Measurements from ENCODE around the gene PPM1L.
"Not testable (repeated sequence)": the region's sequence is repeated elsewhere in the genome, so short reads cannot be mapped to it uniquely, and the experiment has no call there.

Gene PPM1L

DNA sequence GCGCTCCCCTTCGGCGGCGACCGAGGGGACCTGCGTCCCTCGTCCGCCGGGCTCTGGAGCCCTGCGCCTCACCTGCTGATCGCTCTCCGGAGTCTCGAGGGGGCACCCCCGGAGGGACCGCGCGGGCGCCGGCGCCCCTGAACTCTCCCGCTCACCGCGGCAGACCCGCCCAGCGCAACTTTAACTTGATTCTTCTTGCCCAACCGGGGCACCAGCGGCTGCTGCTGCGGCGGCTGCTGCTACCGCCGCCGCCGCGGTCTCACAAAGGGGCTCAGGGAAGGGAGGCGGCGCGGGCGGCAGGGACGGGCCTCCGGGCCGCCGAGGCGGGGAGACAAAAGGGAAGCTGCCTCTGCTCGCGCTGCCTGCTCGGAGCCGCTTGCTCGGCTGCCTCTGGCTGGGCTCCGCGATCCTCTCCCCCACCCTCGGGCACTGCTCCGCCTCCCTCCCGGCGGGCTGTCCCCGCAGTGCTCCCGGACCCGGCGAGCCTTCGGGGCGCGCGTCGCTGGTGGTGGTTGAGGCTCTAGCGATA, at the start of gene PPM1L:
TSS of gene PPM1L (plus strand) at position 456 of the 529 bp plus-strand sequence.
- H3K79me2 ChIP-seq (ENCODE audit: low read length): peaks cover 43% of the 10 kb centered on the region
- H3K27me3 ChIP-seq (ENCODE audit: low read depth, low read length): no peaks in the 10 kb centered on the region
- peaks cover 37% of the 10 kb centered on the region for H3K4me1 ChIP-seq (ENCODE audit: low read length)
- peak within 1 kb of the TSS; percentile 90 for H3K9ac ChIP-seq (ENCODE audit: low read length)
- H3K4me2 ChIP-seq (ENCODE audit: low read length): peak within 1 kb of the TSS; percentile 97
- peak within 1 kb of the TSS; percentile 92 for H2AFZ ChIP-seq (ENCODE audit: low read depth, low read length)
- H4K20me1 ChIP-seq (ENCODE audit: insufficient read depth, low read length): no peaks in the 10 kb centered on the region
- H3K9me3 ChIP-seq (ENCODE audit: insufficient read depth, low read length): no peaks in the 10 kb centered on the region
- H3K36me3 ChIP-seq (replicated peaks; ENCODE audit: low read depth, low read length): no peaks in the 10 kb centered on the region
- H3K4me3 ChIP-seq (ENCODE audit: low read length): peak within 1 kb of the TSS; percentile 91
- TF ChIP-seq, protein P1, sequence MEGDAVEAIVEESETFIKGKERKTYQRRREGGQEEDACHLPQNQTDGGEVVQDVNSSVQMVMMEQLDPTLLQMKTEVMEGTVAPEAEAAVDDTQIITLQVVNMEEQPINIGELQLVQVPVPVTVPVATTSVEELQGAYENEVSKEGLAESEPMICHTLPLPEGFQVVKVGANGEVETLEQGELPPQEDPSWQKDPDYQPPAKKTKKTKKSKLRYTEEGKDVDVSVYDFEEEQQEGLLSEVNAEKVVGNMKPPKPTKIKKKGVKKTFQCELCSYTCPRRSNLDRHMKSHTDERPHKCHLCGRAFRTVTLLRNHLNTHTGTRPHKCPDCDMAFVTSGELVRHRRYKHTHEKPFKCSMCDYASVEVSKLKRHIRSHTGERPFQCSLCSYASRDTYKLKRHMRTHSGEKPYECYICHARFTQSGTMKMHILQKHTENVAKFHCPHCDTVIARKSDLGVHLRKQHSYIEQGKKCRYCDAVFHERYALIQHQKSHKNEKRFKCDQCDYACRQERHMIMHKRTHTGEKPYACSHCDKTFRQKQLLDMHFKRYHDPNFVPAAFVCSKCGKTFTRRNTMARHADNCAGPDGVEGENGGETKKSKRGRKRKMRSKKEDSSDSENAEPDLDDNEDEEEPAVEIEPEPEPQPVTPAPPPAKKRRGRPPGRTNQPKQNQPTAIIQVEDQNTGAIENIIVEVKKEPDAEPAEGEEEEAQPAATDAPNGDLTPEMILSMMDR (IDR thresholded peaks at IDR 0.05; ENCODE audit: low read depth, low read length): no peak
- no peak for TF ChIP-seq EZH2phosphoT487 (IDR thresholded peaks at IDR 0.05; ENCODE audit: low read depth)
- H3K27ac ChIP-seq (ENCODE audit: low read length): peak within 1 kb of the TSS; percentile 75

DNA sequence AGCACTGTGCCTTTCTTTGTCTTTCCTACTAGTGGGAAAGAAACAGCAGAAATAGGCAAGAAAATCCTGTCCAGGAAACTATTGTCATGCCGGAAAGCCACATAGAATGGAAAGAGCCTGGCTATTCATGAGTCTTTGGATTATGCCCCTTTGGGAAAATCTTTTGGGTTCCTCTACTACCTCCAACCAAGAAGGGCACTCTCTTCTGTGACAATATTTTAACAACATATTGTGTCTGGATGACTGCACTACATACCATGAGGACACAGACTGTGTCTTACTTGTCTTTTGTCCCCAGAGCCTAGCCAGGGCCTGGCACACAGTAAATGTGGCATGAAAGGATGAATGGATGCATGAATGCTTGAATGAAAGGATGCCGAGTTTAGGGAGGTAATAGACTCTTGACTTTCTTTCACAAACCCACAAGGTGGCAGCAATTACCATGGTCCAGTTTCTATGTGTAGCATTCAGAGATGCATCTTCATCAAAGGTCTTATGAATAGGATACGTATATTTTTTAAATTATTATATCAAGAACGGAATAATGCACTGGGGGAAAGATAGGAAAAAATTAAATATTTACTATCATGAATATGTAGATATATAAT, 48.7 kb upstream of the PPM1L start:
- Histone ChIP-seq H4K20me1 (ENCODE audit: insufficient read depth, low read length) (no peaks in the 10 kb centered on the region), H3K79me2 (ENCODE audit: low read length) (no peaks in the 10 kb centered on the region), H3K4me3 (ENCODE audit: low read length) (no peak overlapping the region), H3K9me3 (ENCODE audit: insufficient read depth, low read length) (no peaks in the 10 kb centered on the region), H2AFZ (ENCODE audit: low read depth, low read length) (no peak overlapping the region; the same call in 1 of the 2 replicates), H3K36me3 (replicated peaks; ENCODE audit: low read depth, low read length) (no peaks in the 10 kb centered on the region), H3K4me2 (ENCODE audit: low read length) (no peak overlapping the region), H3K27ac (ENCODE audit: low read length) (no peak overlapping the region), H3K27me3 (ENCODE audit: low read depth, low read length) (peaks cover 39% of the 10 kb centered on the region), H3K9ac (ENCODE audit: low read length) (no peak overlapping the region), H3K4me1 (ENCODE audit: low read length) (no peaks in the 10 kb centered on the region)
- TF ChIP-seq EZH2phosphoT487 (IDR thresholded peaks at IDR 0.05; ENCODE audit: low read depth): no peak
- TF ChIP-seq, protein P1 (IDR thresholded peaks at IDR 0.05; ENCODE audit: low read depth, low read length): peak; percentile 61

DNA sequence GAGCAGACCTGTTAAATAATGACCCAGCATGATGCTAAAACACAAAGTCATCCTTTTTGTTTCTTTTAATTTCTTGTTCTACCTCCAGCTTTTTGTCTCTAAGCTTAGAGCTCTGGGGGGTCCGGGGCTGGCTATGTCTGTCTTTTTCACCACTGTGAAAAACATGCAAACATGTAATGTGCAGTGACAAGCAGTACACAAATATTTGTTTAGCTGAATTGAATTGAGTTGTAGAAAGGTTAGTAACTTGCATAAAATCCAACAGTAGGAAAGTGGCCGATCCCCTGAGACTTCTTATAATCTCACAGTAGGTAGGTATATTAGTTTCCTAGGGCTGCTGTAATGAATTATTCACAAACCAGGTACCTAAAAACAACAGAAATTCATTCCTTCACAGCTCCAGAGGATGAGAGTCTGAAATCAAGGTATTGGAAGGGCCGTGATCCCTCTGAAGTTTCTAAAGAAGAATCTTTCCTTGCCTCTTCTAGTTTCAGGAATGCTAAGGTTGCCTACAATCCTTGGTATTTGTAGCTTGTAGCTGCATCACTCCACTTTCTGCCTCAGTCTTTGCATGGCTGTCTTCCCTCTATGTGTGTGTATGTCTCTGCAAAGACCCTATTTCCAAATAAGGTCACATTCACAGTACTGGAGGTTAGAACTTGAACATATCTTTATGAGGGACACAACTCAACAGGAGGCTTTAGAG, 46.4 kb upstream of the PPM1L start:
- Histone ChIP-seq H3K4me2 (ENCODE audit: low read length) (no peak overlapping the region), H4K20me1 (ENCODE audit: insufficient read depth, low read length) (no peaks in the 10 kb centered on the region), H3K4me1 (ENCODE audit: low read length) (no peaks in the 10 kb centered on the region), H3K27me3 (ENCODE audit: low read depth, low read length) (peaks cover 30% of the 10 kb centered on the region), H3K9ac (ENCODE audit: low read length) (no peak overlapping the region), H3K27ac (ENCODE audit: low read length) (no peak overlapping the region), H3K4me3 (ENCODE audit: low read length) (no peak overlapping the region), H3K79me2 (ENCODE audit: low read length) (no peaks in the 10 kb centered on the region), H3K36me3 (replicated peaks; ENCODE audit: low read depth, low read length) (no peaks in the 10 kb centered on the region), H2AFZ (ENCODE audit: low read depth, low read length) (no peak overlapping the region), H3K9me3 (ENCODE audit: insufficient read depth, low read length) (no peaks in the 10 kb centered on the region)
- TF ChIP-seq EZH2phosphoT487 (IDR thresholded peaks at IDR 0.05; ENCODE audit: low read depth): no peak
- TF ChIP-seq, protein P1 (IDR thresholded peaks at IDR 0.05; ENCODE audit: low read depth, low read length): no peak

DNA sequence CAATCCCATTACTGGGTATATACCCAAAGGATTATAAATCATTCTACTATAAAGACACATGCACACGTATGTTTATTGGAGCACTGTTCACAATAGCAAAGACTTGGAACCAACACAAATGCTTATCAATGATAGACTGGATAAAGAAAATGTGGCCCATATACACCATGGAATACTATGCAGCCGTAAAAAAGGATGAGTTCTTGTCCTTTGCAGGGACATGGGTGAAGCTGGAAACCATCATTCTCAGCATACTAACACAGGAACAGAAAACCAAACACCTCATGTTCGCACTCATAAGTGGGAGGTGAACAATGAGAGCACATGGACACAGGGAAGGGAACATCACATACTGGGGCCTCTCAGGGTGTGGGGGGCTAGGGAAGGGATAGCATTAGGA, 42.9 kb upstream of the PPM1L start:
- H3K4me1 ChIP-seq (ENCODE audit: low read length): not testable (repeated sequence)

More for the DNA sequence above, 42.9 kb upstream of the PPM1L start:
- not testable (repeated sequence) for H4K20me1 ChIP-seq (ENCODE audit: insufficient read depth, low read length); H3K36me3 ChIP-seq (replicated peaks; ENCODE audit: low read depth, low read length); H3K27ac ChIP-seq (ENCODE audit: low read length); H2AFZ ChIP-seq (ENCODE audit: low read depth, low read length); H3K9me3 ChIP-seq (ENCODE audit: insufficient read depth, low read length); H3K79me2 ChIP-seq (ENCODE audit: low read length); H3K4me3 ChIP-seq (ENCODE audit: low read length); H3K4me2 ChIP-seq (ENCODE audit: low read length); H3K9ac ChIP-seq (ENCODE audit: low read length)
- peaks cover 23% of the 10 kb centered on the region for H3K27me3 ChIP-seq (ENCODE audit: low read depth, low read length)
